VCaP (cell line): ENCODE data around the gene FHOD3.

Source experiments
- H3K27ac ChIP-seq: fragments of 450-650 bp; 2 replicates; pipeline ENCODE4 v1.5.1; 2017
- TF ChIP-seq, protein P1 (sequence below): fragments of 450-650 bp; conservative IDR thresholded peaks from 2 replicates; pipeline ENCODE4 v1.5.1; 2017; ENCODE audit warnings: mild to moderate bottlenecking, moderate library complexity

FHOD3 gene

DNA sequence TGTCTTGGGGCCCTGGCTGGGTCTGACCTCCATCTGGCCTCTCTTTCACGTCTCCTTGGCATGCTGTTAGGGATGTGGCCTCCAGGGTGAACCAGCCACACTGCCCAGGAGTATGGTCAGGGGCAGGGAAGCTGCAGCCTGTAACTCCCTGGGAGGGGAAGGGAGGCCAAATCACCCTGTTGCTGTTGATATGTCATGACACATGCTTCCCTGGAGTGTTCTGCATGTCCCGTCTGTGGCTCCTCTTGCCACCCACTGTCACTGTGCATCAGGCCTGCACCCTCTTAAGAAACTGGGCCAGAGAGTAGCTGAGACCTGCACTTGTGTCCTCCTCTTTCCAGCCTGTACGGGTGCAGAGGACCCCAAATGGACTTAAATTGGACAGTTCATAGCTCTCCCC, 221.3 kb downstream of the FHOD3 start:
- TF ChIP-seq, protein P1, sequence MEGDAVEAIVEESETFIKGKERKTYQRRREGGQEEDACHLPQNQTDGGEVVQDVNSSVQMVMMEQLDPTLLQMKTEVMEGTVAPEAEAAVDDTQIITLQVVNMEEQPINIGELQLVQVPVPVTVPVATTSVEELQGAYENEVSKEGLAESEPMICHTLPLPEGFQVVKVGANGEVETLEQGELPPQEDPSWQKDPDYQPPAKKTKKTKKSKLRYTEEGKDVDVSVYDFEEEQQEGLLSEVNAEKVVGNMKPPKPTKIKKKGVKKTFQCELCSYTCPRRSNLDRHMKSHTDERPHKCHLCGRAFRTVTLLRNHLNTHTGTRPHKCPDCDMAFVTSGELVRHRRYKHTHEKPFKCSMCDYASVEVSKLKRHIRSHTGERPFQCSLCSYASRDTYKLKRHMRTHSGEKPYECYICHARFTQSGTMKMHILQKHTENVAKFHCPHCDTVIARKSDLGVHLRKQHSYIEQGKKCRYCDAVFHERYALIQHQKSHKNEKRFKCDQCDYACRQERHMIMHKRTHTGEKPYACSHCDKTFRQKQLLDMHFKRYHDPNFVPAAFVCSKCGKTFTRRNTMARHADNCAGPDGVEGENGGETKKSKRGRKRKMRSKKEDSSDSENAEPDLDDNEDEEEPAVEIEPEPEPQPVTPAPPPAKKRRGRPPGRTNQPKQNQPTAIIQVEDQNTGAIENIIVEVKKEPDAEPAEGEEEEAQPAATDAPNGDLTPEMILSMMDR: no peak
- H3K27ac ChIP-seq: no peak overlapping the region

DNA sequence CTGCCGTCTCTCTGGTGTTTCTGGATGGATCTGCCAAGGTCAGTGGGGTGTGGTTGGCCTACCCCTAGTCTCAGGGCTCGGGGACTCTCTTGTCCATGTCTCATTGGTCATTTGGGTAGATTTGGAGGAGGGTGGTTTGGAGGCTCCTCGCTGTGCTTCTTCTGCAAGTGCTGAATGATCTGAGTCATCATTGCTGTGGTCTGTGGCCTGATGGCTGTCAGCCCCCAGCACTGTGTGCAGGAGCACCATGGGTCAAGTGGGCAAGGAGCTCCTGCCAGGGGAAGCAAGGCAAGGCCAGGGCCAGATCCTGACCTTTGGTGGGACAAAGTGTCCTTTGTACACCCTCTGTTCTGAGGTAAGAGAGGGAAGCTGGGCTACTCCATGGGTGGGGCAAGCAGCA, 221.8 kb downstream of the FHOD3 start:
- TF ChIP-seq, protein P1: no peak
- no peak overlapping the region for H3K27ac ChIP-seq

DNA sequence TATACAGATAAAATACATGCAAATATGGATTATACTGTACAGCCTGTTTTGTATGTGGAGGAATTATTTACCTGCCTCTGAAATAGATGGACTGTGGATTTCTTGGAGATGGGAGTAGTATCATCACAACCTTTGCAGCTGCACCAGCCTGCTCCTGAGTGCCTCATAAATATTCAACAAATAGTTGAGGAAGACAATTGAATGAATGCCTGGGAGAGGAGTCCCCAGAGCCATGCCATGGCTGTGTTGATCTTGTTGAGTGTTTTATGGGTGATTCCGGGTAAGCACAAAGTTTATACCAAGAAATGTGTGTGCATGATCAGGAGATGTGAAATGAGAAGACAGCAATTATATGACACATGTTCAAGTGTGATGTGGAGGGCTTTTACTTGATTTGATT, 225.0 kb downstream of the FHOD3 start:
- TF ChIP-seq, protein P1: no peak
- H3K27ac ChIP-seq: no peak overlapping the region

DNA sequence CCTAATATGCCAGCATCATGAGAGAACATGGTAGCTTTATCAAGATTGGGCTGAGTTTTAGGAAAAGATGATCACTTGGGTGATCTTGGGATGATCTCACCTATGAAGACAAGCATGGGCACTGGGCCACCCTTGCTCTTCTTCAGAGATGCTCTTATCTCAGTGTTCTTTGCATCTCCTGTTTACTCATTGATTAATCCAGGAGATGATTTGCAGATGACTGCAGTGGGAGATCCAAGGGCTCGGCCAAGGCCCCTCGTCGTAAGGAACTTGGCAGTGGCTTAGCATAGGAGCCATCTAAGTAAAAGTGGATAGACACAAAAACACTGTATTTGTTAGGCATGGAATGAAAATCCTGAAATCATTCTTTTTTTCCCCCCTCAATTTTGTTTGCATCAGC, 228.4 kb downstream of the FHOD3 start:
- TF ChIP-seq, protein P1: no peak

DNA sequence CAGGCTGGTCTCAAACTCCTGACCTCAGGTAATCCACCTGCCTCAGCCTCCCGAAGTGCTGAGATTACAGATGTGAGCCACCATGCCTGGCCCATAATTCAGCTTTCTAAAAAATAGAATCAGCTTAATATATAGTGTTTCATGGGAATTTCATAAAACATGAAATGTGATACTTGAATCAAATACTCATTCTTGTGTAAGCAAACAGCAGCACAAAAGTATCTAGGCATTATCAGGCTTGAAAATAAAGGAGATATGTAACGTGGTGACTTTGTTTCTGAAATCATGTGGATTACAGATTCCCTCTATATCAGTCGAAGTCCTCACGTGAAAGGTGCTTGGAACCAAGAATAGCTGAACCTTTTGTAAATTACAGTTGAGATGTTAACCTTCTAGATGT, 229.1 kb downstream of the FHOD3 start:
- H3K27ac ChIP-seq: no peak overlapping the region
- TF ChIP-seq, protein P1: no peak

More for the DNA sequence above, 228.4 kb downstream of the FHOD3 start:
- no peak overlapping the region for H3K27ac ChIP-seq

DNA sequence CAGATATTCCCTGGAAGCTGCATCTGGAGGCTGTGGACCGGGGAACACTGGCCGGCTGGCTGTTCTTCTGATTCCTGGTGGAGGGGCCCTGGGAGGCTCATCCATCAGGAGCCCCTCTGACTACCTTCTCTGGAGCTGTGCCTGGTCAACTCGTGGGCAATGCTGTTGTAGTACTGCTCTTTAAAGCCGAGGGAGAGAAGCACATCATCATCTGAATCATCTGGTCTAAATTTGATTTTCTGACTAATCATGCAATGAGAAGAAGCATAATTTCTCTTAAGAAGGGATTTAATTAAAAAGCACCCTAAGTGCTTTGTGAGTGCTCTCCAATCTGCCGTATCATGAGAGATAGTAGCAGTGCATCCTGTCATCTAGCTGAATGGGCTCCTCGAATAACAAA, 229.5 kb downstream of the FHOD3 start:
- TF ChIP-seq, protein P1: no peak
- no peak overlapping the region for H3K27ac ChIP-seq

DNA sequence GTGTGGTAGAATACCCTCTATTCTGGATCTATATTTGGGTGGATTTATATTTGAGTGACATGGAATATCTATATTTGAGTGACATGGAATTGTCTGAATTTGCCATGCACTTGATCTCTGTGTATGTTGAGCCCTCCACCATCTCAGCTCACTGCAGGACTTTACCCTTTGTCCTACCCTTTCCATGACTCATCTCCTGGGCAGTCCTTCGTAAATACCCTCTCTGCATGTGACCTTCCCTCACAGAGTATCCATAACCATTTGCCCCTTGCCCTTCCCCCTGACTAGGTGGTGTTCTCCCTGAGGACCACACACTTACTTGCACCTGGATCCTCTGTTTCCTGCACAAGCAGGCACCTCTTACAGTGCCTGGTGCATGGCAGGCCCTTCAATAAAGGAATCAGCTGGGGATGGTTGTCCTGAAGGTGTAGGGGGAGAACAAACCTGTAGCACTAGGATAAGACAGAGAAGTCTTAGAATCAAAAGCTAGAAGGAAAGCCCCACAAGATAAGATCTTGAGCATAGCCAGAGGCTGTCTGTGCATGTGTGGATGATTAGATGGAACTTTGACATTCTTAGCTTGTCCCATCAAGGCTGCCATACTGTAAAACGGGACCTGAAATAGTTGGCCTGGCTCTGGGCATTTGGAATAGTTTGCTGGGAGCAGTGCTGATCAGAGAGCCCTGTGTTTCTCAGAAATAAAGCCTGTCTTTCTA, 230.4 kb downstream of the FHOD3 start:
- H3K27ac ChIP-seq: no peak overlapping the region
- TF ChIP-seq, protein P1: no peak
